GM19467 (cell line): Measurements from ENCODE around the gene MSMP.

Experiments
- ATAC-seq: cut with Tn5 transposase; IDR thresholded peaks from one replicate; pipeline ENCODE4 v1.9.1; 2021; ENCODE audit warnings: mild to moderate bottlenecking, moderate library complexity; ENCODE audit not compliant: unreplicated experiment

The MSMP gene

GRCh38 chr9:35726931-35727330, 27.1 kb downstream of the MSMP start:
- no peak for ATAC-seq

GRCh38 chr9:35725362-35725761, 28.7 kb downstream of the MSMP start:
- ATAC-seq = no peak

- ATAC-seq = no peak
These were observed 30.2 kb downstream of the MSMP start for GRCh38 chr9:35723908-35724307.

GRCh38 chr9:35723426-35723825, 30.6 kb downstream of the MSMP start:
- ATAC-seq = no peak

- no peak for ATAC-seq
These were observed 34.5 kb downstream of the MSMP start for GRCh38 chr9:35719546-35719945.

- no peak for ATAC-seq
These were observed 35.2 kb downstream of the MSMP start for GRCh38 chr9:35718721-35719511.

GRCh38 chr9:35717132-35717870, 36.8 kb downstream of the MSMP start:
- no peak for ATAC-seq

GRCh38 chr9:35716230-35716629, 37.8 kb downstream of the MSMP start:
- ATAC-seq = no peak

- no peak for ATAC-seq
These were observed 39.4 kb downstream of the MSMP start for GRCh38 chr9:35714579-35715252.

GRCh38 chr9:35714123-35714522, 40.0 kb downstream of the MSMP start:
- ATAC-seq = no peak

GRCh38 chr9:35713578-35713977, 40.5 kb downstream of the MSMP start:
- no peak for ATAC-seq

- no peak for ATAC-seq
These were observed 41.2 kb downstream of the MSMP start for GRCh38 chr9:35712762-35713400.

GRCh38 chr9:35711501-35712428, 42.3 kb downstream of the MSMP start:
- ATAC-seq = no peak

GRCh38 chr9:35710818-35711500, 43.1 kb downstream of the MSMP start:
- no peak for ATAC-seq

GRCh38 chr9:35708146-35708545, 45.9 kb downstream of the MSMP start:
- no peak for ATAC-seq

GRCh38 chr9:35706951-35707350, 47.1 kb downstream of the MSMP start:
- no peak for ATAC-seq

GRCh38 chr9:35705836-35706430, 48.1 kb downstream of the MSMP start:
- ATAC-seq = no peak

- ATAC-seq = no peak
These were observed 48.7 kb downstream of the MSMP start for GRCh38 chr9:35705372-35705771.
